GM12878 (cell line): Measurements from ENCODE around the gene MAB21L3. TPM values are rescaled to one million over a fixed set of nuclear protein-coding genes. Genes with fewer than 3 reads are reported as not detected.

Experiments
- EGR1 ChIP-seq, 2 experiments: IDR thresholded peaks; 1 replicate in 1 of 2; 2 replicates in 1 of 2; pipeline ENCODE4 v1.6.1; 2011 to 2012; ENCODE audit warnings: low read depth in 2 of 2, low read length in 2 of 2, borderline replicate concordance in 1 of 2, mild to moderate bottlenecking in 1 of 2, moderate library complexity in 1 of 2
- ELK1 ChIP-seq: IDR thresholded peaks from 2 replicates; pipeline ENCODE4 v1.6.1; 2012; ENCODE audit warnings: low read depth, low read length, improper control_type of control experiment
- GATAD2B ChIP-seq: fragments of 450-650 bp; conservative IDR thresholded peaks from 2 replicates; pipeline ENCODE4 v1.6.1; 2017; ENCODE audit warnings: low read depth, mild to moderate bottlenecking, moderate library complexity
- IRF4 ChIP-seq: IDR thresholded peaks from 2 replicates; pipeline ENCODE4 v1.6.1; 2011; ENCODE audit warnings: low read depth, low read length
- MAX ChIP-seq: IDR thresholded peaks from 2 replicates; pipeline ENCODE4 v1.6.1; 2012; ENCODE audit warnings: low read depth, low read length, improper control_type of control experiment
- MLLT1 ChIP-seq: fragments of 450-650 bp; IDR thresholded peaks from 2 replicates; pipeline ENCODE4 v1.6.1; 2016; ENCODE audit warnings: mild to moderate bottlenecking
- NBN ChIP-seq: fragments of 450-650 bp; IDR thresholded peaks from 2 replicates; pipeline ENCODE4 v1.6.1; 2016
- NFYB ChIP-seq: IDR thresholded peaks from 2 replicates; pipeline ENCODE4 v1.6.1; 2011; ENCODE audit warnings: low read depth, mild to moderate bottlenecking, low read length, improper control_type of control experiment, moderate library complexity; ENCODE audit not compliant: insufficient read depth
- NR2C2 ChIP-seq: IDR thresholded peaks from 2 replicates; pipeline ENCODE4 v1.6.1; 2011; ENCODE audit warnings: borderline replicate concordance, low read depth; ENCODE audit not compliant: control insufficient read depth, insufficient read length
- RB1 ChIP-seq: fragments of 450-650 bp; formaldehyde crosslinking; IDR thresholded peaks from 2 replicates; pipeline ENCODE4 v1.6.1; 2017; ENCODE audit warnings: mild to moderate bottlenecking, borderline replicate concordance
- RCOR1 ChIP-seq: conservative IDR thresholded peaks from 2 replicates; pipeline ENCODE4 v1.6.1; 2012; ENCODE audit warnings: low read depth, low read length, improper control_type of control experiment
- RUNX3 ChIP-seq: IDR thresholded peaks from 2 replicates; pipeline ENCODE4 v1.6.1; 2012; ENCODE audit warnings: low read length, inconsistent platforms
- SMAD5 ChIP-seq: IDR thresholded peaks from 2 replicates; pipeline ENCODE4 v1.6.1; 2016; ENCODE audit warnings: antibody characterized with exemption, low read depth
- SP1 ChIP-seq: IDR thresholded peaks from one replicate; pipeline ENCODE4 v1.6.1; 2011; ENCODE audit warnings: low read depth, low read length
- SREBF1 ChIP-seq: IDR thresholded peaks from 2 replicates; pipeline ENCODE4 v1.6.1; 2012; ENCODE audit warnings: mild to moderate bottlenecking, low read length
- SUPT20H ChIP-seq: IDR thresholded peaks from 2 replicates; pipeline ENCODE4 v1.6.1; 2011; ENCODE audit warnings: low read depth, mild to moderate bottlenecking, low read length, moderate library complexity, borderline replicate concordance; ENCODE audit not compliant: control insufficient read depth
- TARDBP ChIP-seq: IDR thresholded peaks from 2 replicates; pipeline ENCODE4 v1.6.1; 2016; ENCODE audit warnings: borderline replicate concordance
- ZNF687 ChIP-seq: fragments of 450-650 bp; IDR thresholded peaks from 2 replicates; pipeline ENCODE4 v1.6.1; 2017; ENCODE audit warnings: mild to moderate bottlenecking, moderate library complexity
- polyA plus RNA-seq, 11 experiments: library from polyadenylated mRNA; depleted of rRNA in 4 of 11; unstranded in 6 of 11; stranded (reverse) in 5 of 11; fragments of >200 nt; fragmentation: Nextera tagmentation in 4 of 11; fragmentation: Illumina TruSeq in 1 of 11; extraction: Ambion mirVana in 4 of 11; extraction: Trizol in 1 of 11; gene quantifications; 1 replicate in 1 of 11; 2 replicates in 10 of 11; pipeline versions ENCODE4 v1.2.1 to v1.2.3, GENCODE V29; 2011 to 2016; ENCODE audit warnings: inconsistent platforms in 2 of 11, missing spikeins in 2 of 11, low read depth in 1 of 11
- total RNA-seq, 4 experiments: library from RNA; depleted of rRNA in 3 of 4; stranded (reverse); fragments of >200 nt in 3 of 4; fragmentation: Illumina TruSeq in 1 of 4; extraction: Trizol in 1 of 4; gene quantifications; 2 replicates each; pipeline versions ENCODE4 v1.2.1 to v1.2.3, GENCODE V29; 2013 to 2021

Gene MAB21L3
- total and polyA plus RNA-seq, 10 of the 15 experiments (the other 5 are each of a cell fraction or from before 2014, with no cell fraction given): 0.18 to 18.6 (median 1.3) TPM

- TF ChIP-seq RCOR1 (0 out of 2 replicates have a peak, but pooled peaks have one; percentile 71), RB1 (peak; percentile 87; the same call in 1 of the 2 replicates), MLLT1 (peak; percentile 58; the same call in 1 of the 2 replicates), SREBF1 (no peak), GATAD2B (peak; percentile 91), NFYB (no peak), ELK1 (no peak), TARDBP (no peak), SUPT20H (no peak), RUNX3 (peak; percentile 85), IRF4 (0 out of 2 replicates have a peak, but pooled peaks have one; percentile 38), NBN (no peak), SMAD5 (no peak), MAX (no peak), EGR1 (IDR thresholded peaks at IDR 0.05; ENCODE audit: borderline replicate concordance in 1 of 2, low read depth in 2 of 2, low read length in 2 of 2) (peak; percentile 21 to 98), NR2C2 (no peak), ZNF687 (0 out of 2 replicates have a peak, but pooled peaks have one; percentile 25), SP1 (peak; percentile 8)
- TF ChIP-seq, all 136 proteins: peak for 28
Observed at GRCh38 chr1:116151739-116152576, 40.8 kb downstream of the MAB21L3 start (continued).
